WTC11 (cell line): ENCODE measurements around the gene LMF1. TPM values are rescaled to one million over a fixed set of nuclear protein-coding genes. Genes with fewer than 3 reads are reported as not detected.

Experiments
- ATAC-seq: fragments of 200-7000 bp; cut with Tn5 transposase; 2 replicates; pipeline ENCODE4 v1.10.0; 2021; ENCODE audit warnings: mild to moderate bottlenecking, moderate library complexity
- CTCF ChIA-PET: fragments of 300-600 bp; sonication (Branson Sonifier 250); formaldehyde crosslinking; loops from one replicate; lab custom pipeline; 2021; ENCODE audit warnings: antibody characterized with exemption; lab: Charles Lee
- POLR2A ChIA-PET: fragments of 350-600 bp; sonication (Branson Sonifier 250); formaldehyde crosslinking; loops from one replicate; lab custom pipeline; 2021; ENCODE audit warnings: antibody characterized with exemption; lab: Charles Lee
- DNase-seq: peaks from one replicate; pipeline ENCODE4 v3.0.0; 2021; ENCODE audit warnings: low spot score
- H3K27ac Mint-ChIP-seq: 2 replicates; pipeline ENCODE4 v1.8.0; 2021; ENCODE audit warnings: mixed read lengths
- H3K27me3 Mint-ChIP-seq: 2 replicates; pipeline ENCODE4 v1.8.0; 2021; ENCODE audit warnings: low read depth, mild to moderate bottlenecking, moderate library complexity, mixed read lengths
- H3K36me3 Mint-ChIP-seq: 2 replicates; pipeline ENCODE4 v1.8.0; 2021; ENCODE audit warnings: mixed read lengths
- H3K4me1 Mint-ChIP-seq: 2 replicates; pipeline ENCODE4 v1.8.0; 2022; ENCODE audit warnings: mixed read lengths
- H3K4me3 Mint-ChIP-seq: 2 replicates; pipeline ENCODE4 v1.8.0; 2021; ENCODE audit warnings: mild to moderate bottlenecking, moderate library complexity, mixed read lengths
- H3K9me3 Mint-ChIP-seq: 2 replicates; pipeline ENCODE4 v1.8.0; 2021; ENCODE audit warnings: mixed read lengths
- AR ChIP-seq: fragments of 250-450 bp; sonication (Bioruptor Pico); IDR thresholded peaks from 2 replicates; pipeline ENCODE4 v1.9.0; 2021; ENCODE audit warnings: mild to moderate bottlenecking
- ATF3 ChIP-seq: sonication (generic); formaldehyde crosslinking; conservative IDR thresholded peaks from 2 replicates; pipeline ENCODE4 v1.8.1; 2022; ENCODE audit warnings: mild to moderate bottlenecking, missing genetic modification reagents
- CTCF ChIP-seq: fragments of 200-600 bp; IDR thresholded peaks from 2 replicates; pipeline ENCODE4 v1.8.0; 2022; ENCODE audit warnings: antibody characterized with exemption
- E2F5 ChIP-seq: sonication (generic); formaldehyde crosslinking; IDR thresholded peaks from 2 replicates; pipeline ENCODE4 v1.8.1; 2022; ENCODE audit warnings: mild to moderate bottlenecking, moderate library complexity, missing genetic modification reagents
- ELF4 ChIP-seq: sonication (generic); formaldehyde crosslinking; IDR thresholded peaks from 2 replicates; pipeline ENCODE4 v1.8.1; 2022; ENCODE audit warnings: low read depth, mild to moderate bottlenecking, moderate library complexity, missing genetic modification reagents
- ERG ChIP-seq: fragments of 250-450 bp; sonication (Bioruptor Pico); IDR thresholded peaks from 2 replicates; pipeline ENCODE4 v1.8.0; 2021; ENCODE audit warnings: mild to moderate bottlenecking
- ETV6 ChIP-seq: sonication (generic); formaldehyde crosslinking; IDR thresholded peaks from 2 replicates; pipeline ENCODE4 v1.8.1; 2022; ENCODE audit warnings: mild to moderate bottlenecking, missing genetic modification reagents
- FOXJ3 ChIP-seq: sonication (generic); formaldehyde crosslinking; IDR thresholded peaks from 2 replicates; pipeline ENCODE4 v1.9.0; 2021; ENCODE audit warnings: missing genetic modification reagents, mild to moderate bottlenecking, borderline replicate concordance
- FOXK1 ChIP-seq: sonication (generic); formaldehyde crosslinking; IDR thresholded peaks from 2 replicates; pipeline ENCODE4 v1.8.0; 2022; ENCODE audit warnings: mild to moderate bottlenecking, moderate library complexity, missing genetic modification reagents
- HMGA2 ChIP-seq: fragments of 250-450 bp; sonication (Bioruptor Pico); IDR thresholded peaks from 2 replicates; pipeline ENCODE4 v1.4.0; 2021; ENCODE audit warnings: mild to moderate bottlenecking, moderate library complexity
- JUN ChIP-seq: sonication (generic); formaldehyde crosslinking; IDR thresholded peaks from 2 replicates; pipeline ENCODE4 v1.8.0; 2023; ENCODE audit warnings: mild to moderate bottlenecking, missing genetic modification reagents
- KAT7 ChIP-seq: sonication (generic); formaldehyde crosslinking; IDR thresholded peaks from 2 replicates; pipeline ENCODE4 v1.8.1; 2023; ENCODE audit warnings: missing genetic modification reagents, mild to moderate bottlenecking, borderline replicate concordance
- MXD4 ChIP-seq: fragments of 250-450 bp; sonication (Bioruptor Pico); IDR thresholded peaks from 2 replicates; pipeline ENCODE4 v1.8.0; 2021; ENCODE audit warnings: mild to moderate bottlenecking, moderate library complexity, borderline replicate concordance
- MYBL2 ChIP-seq: sonication (generic); formaldehyde crosslinking; IDR thresholded peaks from 2 replicates; pipeline ENCODE4 v1.8.1; 2023; ENCODE audit warnings: mild to moderate bottlenecking, moderate library complexity, missing genetic modification reagents
- NFE2L1 ChIP-seq: sonication (generic); formaldehyde crosslinking; IDR thresholded peaks from 2 replicates; pipeline ENCODE4 v1.8.1; 2023; ENCODE audit warnings: missing genetic modification reagents
- PREB ChIP-seq: sonication (generic); formaldehyde crosslinking; IDR thresholded peaks from 2 replicates; pipeline ENCODE4 v1.8.1; 2022; ENCODE audit warnings: mild to moderate bottlenecking, missing genetic modification reagents, moderate library complexity, borderline replicate concordance
- SMAD3 ChIP-seq: sonication (generic); formaldehyde crosslinking; IDR thresholded peaks from 2 replicates; pipeline ENCODE4 v1.8.0; 2022; ENCODE audit warnings: missing genetic modification reagents, mild to moderate bottlenecking, borderline replicate concordance
- TEAD1 ChIP-seq: sonication (generic); formaldehyde crosslinking; IDR thresholded peaks from 2 replicates; pipeline ENCODE4 v1.8.0; 2022; ENCODE audit warnings: mild to moderate bottlenecking, missing genetic modification reagents
- USF1 ChIP-seq: sonication (generic); formaldehyde crosslinking; IDR thresholded peaks from 2 replicates; pipeline ENCODE4 v1.8.0; 2022; ENCODE audit warnings: mild to moderate bottlenecking, missing genetic modification reagents
- USF2 ChIP-seq: sonication (generic); formaldehyde crosslinking; IDR thresholded peaks from 2 replicates; pipeline ENCODE4 v1.8.1; 2023; ENCODE audit warnings: mild to moderate bottlenecking, missing genetic modification reagents, moderate library complexity
- ZBTB21 ChIP-seq: sonication (generic); formaldehyde crosslinking; IDR thresholded peaks from 2 replicates; pipeline ENCODE4 v1.8.1; 2023; ENCODE audit warnings: mild to moderate bottlenecking, missing genetic modification reagents, borderline replicate concordance
- ZNF121 ChIP-seq: sonication (generic); formaldehyde crosslinking; IDR thresholded peaks from 2 replicates; pipeline ENCODE4 v1.8.0; 2023; ENCODE audit warnings: missing genetic modification reagents
- ZNF219 ChIP-seq: sonication (generic); formaldehyde crosslinking; IDR thresholded peaks from 2 replicates; pipeline ENCODE4 v1.8.0; 2023; ENCODE audit warnings: missing genetic modification reagents, mild to moderate bottlenecking, borderline replicate concordance
- ZNF263 ChIP-seq: sonication (generic); formaldehyde crosslinking; IDR thresholded peaks from 2 replicates; pipeline ENCODE4 v1.8.1; 2022; ENCODE audit warnings: low read depth, mild to moderate bottlenecking, moderate library complexity, missing genetic modification reagents
- total RNA-seq: library from RNA; stranded (reverse); gene quantifications from 3 replicates; pipeline ENCODE4 v1.2.3, GENCODE V29; 2021

LMF1 gene
- total RNA-seq, 1 experiment from 2014 or later: 10.5 TPM

GRCh38 chr16:911604-912321 is 59.0 kb downstream of the LMF1 start:
- Mint-ChIP-seq H3K27me3 (no peaks in the 10 kb centered on the region), H3K4me1 (no peaks in the 10 kb centered on the region), H3K9me3 (no peaks in the 10 kb centered on the region), H3K4me3 (no peak overlapping the region)
- POLR2A ChIA-PET: no interaction called here
- ATAC-seq: no peak
- TF ChIP-seq CTCF (no peak), ZNF219 (CRISPR knock-in tag) (no peak), JUN (CRISPR knock-in tag) (no peak), E2F5 (no peak), MXD4 (CRISPR knock-in tag) (no peak), USF2 (no peak), ZNF263 (CRISPR knock-in tag) (no peak), ZBTB21 (CRISPR knock-in tag) (no peak), ELF4 (no peak), ATF3 (no peak), SMAD3 (CRISPR knock-in tag) (no peak), KAT7 (no peak), TEAD1 (no peak), NFE2L1 (CRISPR knock-in tag) (no peak)
- TF ChIP-seq, all 79 proteins: peak for 0
- peak overlapping the region; percentile 57; the same call in 1 of the 2 replicates for H3K27ac Mint-ChIP-seq
- no peak for DNase-seq
- H3K36me3 Mint-ChIP-seq: peaks cover 4% of the 10 kb centered on the region; the same call in 1 of the 2 replicates
- CTCF ChIA-PET: interaction anchor here (1.0 kb wide), 2 partner anchors 146 to 191 kb away, joined by 3 read pairs; no protein-coding TSS in a partner anchor

GRCh38 chr16:911101-911500 is 59.7 kb downstream of the LMF1 start:
- POLR2A ChIA-PET: no interaction called here
- no peak for DNase-seq
- peaks cover 5% of the 10 kb centered on the region for H3K9me3 Mint-ChIP-seq
- H3K4me1 Mint-ChIP-seq: no peaks in the 10 kb centered on the region
- no peak overlapping the region for H3K4me3 Mint-ChIP-seq
- H3K27me3 Mint-ChIP-seq: no peaks in the 10 kb centered on the region
- no peak overlapping the region for H3K27ac Mint-ChIP-seq
- CTCF ChIA-PET: interaction anchor here (1.0 kb wide), 1 partner anchor 147 kb away, joined by 3 read pairs; no protein-coding TSS in a partner anchor
- ATAC-seq: no peak
- H3K36me3 Mint-ChIP-seq: peaks cover 7% of the 10 kb centered on the region
- TF ChIP-seq USF1 (CRISPR knock-in tag) (no peak), MYBL2 (CRISPR knock-in tag) (no peak), ETV6 (CRISPR knock-in tag) (no peak), ZNF121 (CRISPR knock-in tag) (no peak), FOXJ3 (CRISPR knock-in tag) (no peak), ERG (no peak), AR (CRISPR knock-in tag) (no peak), HMGA2 (CRISPR knock-in tag) (no peak), PREB (CRISPR knock-in tag) (no peak), FOXK1 (CRISPR knock-in tag) (no peak), E2F5 (no peak)
